CD4-positive, alpha-beta T cell treated with Interferon alpha-2 for 1 hour (primary cell): ENCODE results near the gene ZFYVE21.

Experiments used
- DNase-seq, 2 donors: peaks; one replicate each; pipeline ENCODE4 v3.0.0-alpha.2; 2020 to 2022

Gene ZFYVE21

GRCh38 chr14:103692871-103693270 lies 22.7 kb upstream of the ZFYVE21 start:
- DNase-seq, result no peak

- DNase-seq, result no peak
These were observed 22.1 kb upstream of the ZFYVE21 start for GRCh38 chr14:103693515-103693914.

- no peak for DNase-seq
These were observed 21.0 kb upstream of the ZFYVE21 start for GRCh38 chr14:103694572-103695026.

- no peak for DNase-seq
These were observed 20.1 kb upstream of the ZFYVE21 start for GRCh38 chr14:103695296-103696069.

- no peak for DNase-seq
These were observed 19.6 kb upstream of the ZFYVE21 start for GRCh38 chr14:103696070-103696402.

- no peak for DNase-seq
These were observed 19.0 kb upstream of the ZFYVE21 start for GRCh38 chr14:103696466-103697071.

GRCh38 chr14:103697206-103697602 lies 18.4 kb upstream of the ZFYVE21 start:
- DNase-seq, result no peak

GRCh38 chr14:103697603-103698379 lies 17.8 kb upstream of the ZFYVE21 start:
- no peak for DNase-seq

GRCh38 chr14:103698380-103699260 lies 17.0 kb upstream of the ZFYVE21 start:
- DNase-seq, result no peak

GRCh38 chr14:103699261-103699661 lies 16.3 kb upstream of the ZFYVE21 start:
- no peak for DNase-seq

GRCh38 chr14:103699901-103700752 lies 15.5 kb upstream of the ZFYVE21 start:
- no peak for DNase-seq

- DNase-seq, result no peak
These were observed 14.7 kb upstream of the ZFYVE21 start for GRCh38 chr14:103700753-103701490.

- DNase-seq, result no peak
These were observed 13.5 kb upstream of the ZFYVE21 start for GRCh38 chr14:103702095-103702494.

- no peak for DNase-seq
These were observed 12.8 kb upstream of the ZFYVE21 start for GRCh38 chr14:103702497-103703432.

- no peak for DNase-seq
These were observed 11.9 kb upstream of the ZFYVE21 start for GRCh38 chr14:103703433-103704385.

GRCh38 chr14:103704708-103705107 lies 10.9 kb upstream of the ZFYVE21 start:
- no peak for DNase-seq

- DNase-seq, result no peak
These were observed 10.5 kb upstream of the ZFYVE21 start for GRCh38 chr14:103705118-103705503.

GRCh38 chr14:103705504-103706284 lies 9.9 kb upstream of the ZFYVE21 start:
- DNase-seq, result no peak
